B cell (primary cell): ENCODE results near the gene MAJIN. TPM values are rescaled to one million over a fixed set of nuclear protein-coding genes. Genes with fewer than 3 reads are reported as not detected.

ENCODE experiments used
- ATAC-seq: fragments of 200-7000 bp; cut with Tn5 transposase; one replicate; pipeline ENCODE4 v1.10.0; 2021; ENCODE audit warnings: low read depth, mild to moderate bottlenecking, moderate number of reproducible peaks, moderate library complexity
- CTCF ChIA-PET: fragments of 350-600 bp; sonication (Branson Sonifier 250); formaldehyde crosslinking; loops from one replicate; lab custom pipeline; 2021; ENCODE audit warnings: antibody characterized with exemption, inconsistent platforms; lab: Charles Lee
- POLR2A ChIA-PET: fragments of 350-600 bp; sonication (Branson Sonifier 250); formaldehyde crosslinking; loops from one replicate; lab custom pipeline; 2021; ENCODE audit warnings: antibody characterized with exemption; lab: Charles Lee
- DNase-seq: peaks from one replicate; pipeline ENCODE4 v3.0.0; 2013
- H2AFZ ChIP-seq: 2 replicates; pipeline ENCODE4 v1.6.1; 2012; ENCODE audit warnings: mild to moderate bottlenecking, low read depth, low read length; ENCODE audit not compliant: insufficient read depth, poor library complexity, severe bottlenecking
- H3K27ac ChIP-seq, 2 donors: 1 replicate in 1 of 2; 2 replicates in 1 of 2; pipeline ENCODE4 v1.5.1; 2012 to 2013; ENCODE audit warnings: low read length in 2 of 2, mild to moderate bottlenecking in 2 of 2, moderate library complexity in 1 of 2
- H3K27me3 ChIP-seq, 4 experiments: fragments of 200-600 bp in 1 of 4; sonication (generic) in 1 of 4; replicated peaks in 1 of 4; 1 replicate in 2 of 4; 2 replicates in 2 of 4; pipeline versions ENCODE4 v1.6.1 to v1.7.0; 2013 to 2016; ENCODE audit warnings: low read length in 3 of 4, mild to moderate bottlenecking in 2 of 4, mixed read lengths in 1 of 4, moderate library complexity in 1 of 4; ENCODE audit not compliant: insufficient read depth in 4 of 4, control insufficient read depth in 3 of 4; ENCODE audit errors: control extremely low read depth in 1 of 4
- H3K36me3 ChIP-seq, 2 experiments: replicated peaks in 1 of 2; 1 replicate in 1 of 2; 2 replicates in 1 of 2; pipeline versions ENCODE4 v1.6.1 to v1.7.1; 2013; ENCODE audit warnings: low read length in 1 of 2; ENCODE audit not compliant: insufficient read depth in 2 of 2, control insufficient read depth in 1 of 2; ENCODE audit errors: control extremely low read depth in 1 of 2, extremely low read depth in 1 of 2
- H3K4me1 ChIP-seq, 2 donors: fragments of 200-600 bp in 1 of 2; sonication (generic) in 1 of 2; 1 replicate in 1 of 2; 2 replicates in 1 of 2; pipeline versions ENCODE4 v1.5.1 to v1.6.1; 2013 to 2017; ENCODE audit warnings: low read length in 2 of 2; ENCODE audit not compliant: control insufficient read depth in 2 of 2, insufficient read depth in 2 of 2
- H3K4me2 ChIP-seq: replicated peaks from 2 replicates; pipeline ENCODE3; 2012; ENCODE audit warnings: mild to moderate bottlenecking, low read depth, low read length; ENCODE audit not compliant: poor library complexity, severe bottlenecking
- H3K4me3 ChIP-seq, 5 experiments: fragments of 200-600 bp in 1 of 5; sonication (generic) in 1 of 5; 1 replicate in 3 of 5; 2 replicates in 2 of 5; pipeline versions ENCODE4 v1.5.1 to v1.7.0; 2011 to 2016; ENCODE audit warnings: low read length in 4 of 5, mild to moderate bottlenecking in 4 of 5, low read depth in 2 of 5, control low read depth in 1 of 5, moderate library complexity in 1 of 5; ENCODE audit not compliant: insufficient read depth in 1 of 5; ENCODE audit errors: control extremely low read depth in 1 of 5, extremely low read depth in 1 of 5
- H3K79me2 ChIP-seq: fragments of 200-600 bp; sonication (generic); one replicate; pipeline ENCODE4 v1.6.0; 2016; ENCODE audit warnings: low read length; ENCODE audit not compliant: control insufficient read depth, insufficient read depth
- H3K9ac ChIP-seq: fragments of 200-600 bp; sonication (generic); 2 replicates; pipeline ENCODE4 v1.6.1; 2017; ENCODE audit warnings: mild to moderate bottlenecking, low read length, moderate library complexity
- H3K9me3 ChIP-seq, 3 donors: one replicate each; pipeline versions ENCODE4 v1.6.1 to v1.7.1; 2013; ENCODE audit warnings: low read length in 2 of 3; ENCODE audit not compliant: control insufficient read depth in 2 of 3, insufficient read depth in 1 of 3; ENCODE audit errors: control extremely low read depth in 1 of 3
- H4K20me1 ChIP-seq: 2 replicates; pipeline ENCODE4 v1.6.0; 2012; ENCODE audit warnings: mild to moderate bottlenecking, low read length; ENCODE audit not compliant: insufficient read depth, control insufficient read depth, poor library complexity, severe bottlenecking
- H3K27ac Mint-ChIP-seq: one replicate; pipeline ENCODE4 v1.8.0; 2021; ENCODE audit warnings: mixed read lengths
- H3K27me3 Mint-ChIP-seq: one replicate; pipeline ENCODE4 v1.8.0; 2021; ENCODE audit warnings: mixed read lengths
- H3K4me1 Mint-ChIP-seq: one replicate; pipeline ENCODE4 v1.8.0; 2021; ENCODE audit warnings: mixed read lengths
- H3K4me3 Mint-ChIP-seq: one replicate; pipeline ENCODE4 v1.8.0; 2021; ENCODE audit warnings: mixed read lengths
- H3K9me3 Mint-ChIP-seq: one replicate; pipeline ENCODE4 v1.8.0; 2022; ENCODE audit warnings: mixed read lengths; ENCODE audit not compliant: insufficient read depth
- EZH2 ChIP-seq: IDR thresholded peaks from 2 replicates; pipeline ENCODE4 v1.6.1; 2012; ENCODE audit warnings: borderline replicate concordance, low read depth, mild to moderate bottlenecking, moderate library complexity, low read length; ENCODE audit not compliant: insufficient read depth, poor library complexity, severe bottlenecking
- WGBS: methylation state at CpG from one replicate; pipeline ENCODE4 v1.1.5; 2013; ENCODE audit warnings: missing lambda C conversion rate; ENCODE audit not compliant: insufficient coverage; 5-methylcytosine and 5-hydroxymethylcytosine counted together
- intact Hi-C: fragments of 100-400 bp; cut with micrococcal nuclease; formaldehyde crosslinking; loops from one replicate; pipeline ENCODE4 v1.10.0; 2022
- polyA minus RNA-seq: library from RNA; depleted of rRNA, polyadenylated mRNA; stranded (reverse); fragments of >200 nt; gene quantifications from 2 replicates; pipeline ENCODE4 v1.2.3, GENCODE V29; 2012
- polyA plus RNA-seq: library from polyadenylated mRNA; depleted of rRNA; stranded (reverse); fragments of >200 nt; gene quantifications from 2 replicates; pipeline ENCODE4 v1.2.3, GENCODE V29; 2012
- total RNA-seq, 2 donors: library from RNA; stranded (reverse); fragments of 120-200 nt in 1 of 2; gene quantifications; 1 replicate in 1 of 2; 2 replicates in 1 of 2; pipeline versions ENCODE4 v1.2.3 to v1.2.4, GENCODE V29; 2013 to 2022
- TF ChIP-seq, protein P1 (sequence below): fragments of 200-600 bp; IDR thresholded peaks from one replicate; pipeline ENCODE4 v1.8.0; 2022; ENCODE audit warnings: antibody characterized with exemption, mild to moderate bottlenecking

MAJIN gene, protein sequence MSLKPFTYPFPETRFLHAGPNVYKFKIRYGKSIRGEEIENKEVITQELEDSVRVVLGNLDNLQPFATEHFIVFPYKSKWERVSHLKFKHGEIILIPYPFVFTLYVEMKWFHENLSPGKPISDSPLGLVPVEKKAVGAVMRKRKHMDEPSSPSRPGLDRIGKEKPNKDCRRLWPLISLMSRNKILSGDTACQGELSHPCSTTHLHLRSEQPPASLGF
- total RNA-seq (0.71 and 0.95 TPM in 2 replicates), polyA plus RNA-seq (1.2 and 2.4 TPM in 2 replicates), polyA minus RNA-seq (0.51 TPM in 1 of 2 replicates, not detected in the other)
- total RNA-seq (2013) = 0.82 TPM

DNA sequence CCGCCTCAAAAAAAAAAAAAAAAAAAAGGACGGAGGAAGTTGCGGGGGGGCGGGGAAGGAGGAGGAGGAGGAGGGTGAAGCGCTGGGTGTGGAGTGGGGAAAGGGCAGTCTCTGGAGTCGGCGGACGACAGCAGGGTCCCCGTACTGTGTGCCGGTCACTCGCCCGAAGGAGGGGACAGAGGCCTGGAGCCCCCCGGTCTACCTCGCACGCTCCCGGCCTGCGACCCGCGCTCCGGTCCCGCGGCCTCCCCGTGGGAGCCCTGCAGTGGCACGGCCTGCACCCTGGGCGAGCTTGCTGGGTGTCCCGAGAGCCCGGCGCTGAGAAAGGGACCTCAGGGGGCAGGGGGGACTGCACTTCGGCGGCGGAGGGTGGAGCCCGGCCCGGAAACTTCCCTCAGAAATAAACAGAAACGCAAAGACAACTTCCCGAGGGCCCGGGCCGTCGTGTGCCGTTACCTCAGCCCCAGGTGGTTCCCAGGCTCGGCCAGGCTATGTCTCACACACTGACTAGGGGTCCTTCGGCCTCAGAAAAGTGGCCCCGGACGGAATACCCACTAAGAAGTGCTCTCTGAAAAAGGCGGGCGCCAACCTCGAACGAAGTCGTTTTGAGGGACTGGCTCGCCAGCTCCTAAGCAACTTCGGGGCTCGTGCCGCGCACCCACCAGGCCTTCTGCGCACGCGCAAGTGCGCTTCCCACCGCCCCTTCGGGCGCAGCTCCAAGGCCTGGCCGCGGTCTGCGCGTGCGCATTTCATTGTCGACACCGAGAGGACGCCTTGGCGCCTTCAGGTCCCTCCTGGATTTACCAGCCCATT is at the start of gene MAJIN:
MAJIN (minus strand) TSS at position 688 of the 813 bp plus-strand sequence. CDS start 12,703 bp downstream, outside the sequence.
- ChIA-PET POLR2A (interaction anchor here (0.7 to 1.4 kb wide), 3 partner anchors 68 to 150 kb away, joined by 3 to 8 read pairs (median 7); partner anchors contain the start of genes FAU and MRPL49), CTCF (interaction anchor here (0.6 kb wide), 1 partner anchor 1415 kb away, joined by 3 read pairs; no protein-coding TSS in a partner anchor)
- Histone ChIP-seq H3K27me3 (peaks cover 0 to 3% (median 1%) of the 10 kb centered on the region in 4 experiments), H3K9me3 (no peaks in the 10 kb centered on the region), H3K27ac (peak within 1 kb of the TSS; percentile 61 to 73), H3K4me1 (peaks cover 31 to 40% of the 10 kb centered on the region in 2 donors), H2AFZ (peak within 1 kb of the TSS; percentile 88), H3K4me3 (peak within 1 kb of the TSS; percentile 40 to 67 (median 50)), H3K4me2 (peak within 1 kb of the TSS; percentile 90), H4K20me1 (no peaks in the 10 kb centered on the region), H3K9ac (peak within 1 kb of the TSS; percentile 61), H3K79me2 (no peaks in the 10 kb centered on the region), H3K36me3 (no peaks in the 10 kb centered on the region)
- intact Hi-C loops = loop anchor here (1.0 to 5.0 kb wide), 2 partner anchors 43 to 54 kb away; partner anchors contain the start of genes ARL2 and ATG2A
- TF ChIP-seq EZH2 = no peak
- TF ChIP-seq, protein P1, sequence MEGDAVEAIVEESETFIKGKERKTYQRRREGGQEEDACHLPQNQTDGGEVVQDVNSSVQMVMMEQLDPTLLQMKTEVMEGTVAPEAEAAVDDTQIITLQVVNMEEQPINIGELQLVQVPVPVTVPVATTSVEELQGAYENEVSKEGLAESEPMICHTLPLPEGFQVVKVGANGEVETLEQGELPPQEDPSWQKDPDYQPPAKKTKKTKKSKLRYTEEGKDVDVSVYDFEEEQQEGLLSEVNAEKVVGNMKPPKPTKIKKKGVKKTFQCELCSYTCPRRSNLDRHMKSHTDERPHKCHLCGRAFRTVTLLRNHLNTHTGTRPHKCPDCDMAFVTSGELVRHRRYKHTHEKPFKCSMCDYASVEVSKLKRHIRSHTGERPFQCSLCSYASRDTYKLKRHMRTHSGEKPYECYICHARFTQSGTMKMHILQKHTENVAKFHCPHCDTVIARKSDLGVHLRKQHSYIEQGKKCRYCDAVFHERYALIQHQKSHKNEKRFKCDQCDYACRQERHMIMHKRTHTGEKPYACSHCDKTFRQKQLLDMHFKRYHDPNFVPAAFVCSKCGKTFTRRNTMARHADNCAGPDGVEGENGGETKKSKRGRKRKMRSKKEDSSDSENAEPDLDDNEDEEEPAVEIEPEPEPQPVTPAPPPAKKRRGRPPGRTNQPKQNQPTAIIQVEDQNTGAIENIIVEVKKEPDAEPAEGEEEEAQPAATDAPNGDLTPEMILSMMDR = no peak
- H3K27me3 Mint-ChIP-seq = peaks cover 3% of the 10 kb centered on the region
- H3K27ac Mint-ChIP-seq = peak within 1 kb of the TSS; percentile 79
- peak; percentile 78 for ATAC-seq
- H3K9me3 Mint-ChIP-seq = no peaks in the 10 kb centered on the region
- 23% methylated on average over 60 of the region's 69 CpGs for WGBS
- DNase-seq = peak; percentile 92
- H3K4me3 Mint-ChIP-seq = peak within 1 kb of the TSS; percentile 82
- peaks cover 27% of the 10 kb centered on the region for H3K4me1 Mint-ChIP-seq
